ENCODE data around the gene TMEM44.
A peak's percentile ranks its signal among the peaks of the same experiment; 100 is the strongest.

TMEM44 gene

DNA sequence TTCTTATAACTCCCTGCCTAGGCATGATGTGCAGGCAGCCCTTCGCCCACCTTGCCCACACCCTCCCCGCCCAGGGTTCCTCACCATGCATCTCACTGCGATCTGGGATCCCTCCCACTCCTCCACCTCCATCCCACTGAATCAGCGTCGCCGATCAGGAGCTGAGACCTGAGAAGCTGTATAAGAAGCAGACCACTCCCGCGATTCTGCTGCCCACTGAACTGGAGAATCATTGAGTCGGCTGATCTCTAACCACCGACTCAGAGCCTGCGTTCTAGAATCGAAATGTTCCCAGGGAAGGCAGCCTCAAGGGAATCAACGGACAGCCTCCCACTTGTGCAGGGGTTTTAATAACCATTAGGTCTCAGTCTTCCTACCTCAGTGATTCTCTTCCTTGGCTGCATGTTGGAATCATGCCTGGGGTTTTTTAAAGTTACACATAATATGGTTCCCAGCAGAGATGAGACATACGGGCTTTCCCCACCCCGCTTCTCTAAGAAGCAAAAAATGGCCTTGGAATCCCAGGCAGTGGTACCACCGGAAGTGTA, 60.2 kb downstream of the TMEM44 start:
- TF ChIP-seq ZNF8 (CRISPR knock-in tag; IDR thresholded peaks at IDR 0.05) (no peak), BACH2 (CRISPR knock-in tag; IDR thresholded peaks at IDR 0.05; ENCODE audit: borderline replicate concordance) (no peak)
- TF ChIP-seq, protein P1, sequence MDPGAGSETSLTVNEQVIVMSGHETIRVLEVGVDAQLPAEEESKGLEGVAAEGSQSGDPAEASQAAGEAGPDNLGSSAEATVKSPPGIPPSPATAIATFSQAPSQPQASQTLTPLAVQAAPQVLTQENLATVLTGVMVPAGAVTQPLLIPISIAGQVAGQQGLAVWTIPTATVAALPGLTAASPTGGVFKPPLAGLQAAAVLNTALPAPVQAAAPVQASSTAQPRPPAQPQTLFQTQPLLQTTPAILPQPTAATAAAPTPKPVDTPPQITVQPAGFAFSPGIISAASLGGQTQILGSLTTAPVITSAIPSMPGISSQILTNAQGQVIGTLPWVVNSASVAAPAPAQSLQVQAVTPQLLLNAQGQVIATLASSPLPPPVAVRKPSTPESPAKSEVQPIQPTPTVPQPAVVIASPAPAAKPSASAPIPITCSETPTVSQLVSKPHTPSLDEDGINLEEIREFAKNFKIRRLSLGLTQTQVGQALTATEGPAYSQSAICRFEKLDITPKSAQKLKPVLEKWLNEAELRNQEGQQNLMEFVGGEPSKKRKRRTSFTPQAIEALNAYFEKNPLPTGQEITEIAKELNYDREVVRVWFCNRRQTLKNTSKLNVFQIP (CRISPR knock-in tag; IDR thresholded peaks at IDR 0.05; ENCODE audit: borderline replicate concordance, low read depth): no peak
- no peak for ATAC-seq

DNA sequence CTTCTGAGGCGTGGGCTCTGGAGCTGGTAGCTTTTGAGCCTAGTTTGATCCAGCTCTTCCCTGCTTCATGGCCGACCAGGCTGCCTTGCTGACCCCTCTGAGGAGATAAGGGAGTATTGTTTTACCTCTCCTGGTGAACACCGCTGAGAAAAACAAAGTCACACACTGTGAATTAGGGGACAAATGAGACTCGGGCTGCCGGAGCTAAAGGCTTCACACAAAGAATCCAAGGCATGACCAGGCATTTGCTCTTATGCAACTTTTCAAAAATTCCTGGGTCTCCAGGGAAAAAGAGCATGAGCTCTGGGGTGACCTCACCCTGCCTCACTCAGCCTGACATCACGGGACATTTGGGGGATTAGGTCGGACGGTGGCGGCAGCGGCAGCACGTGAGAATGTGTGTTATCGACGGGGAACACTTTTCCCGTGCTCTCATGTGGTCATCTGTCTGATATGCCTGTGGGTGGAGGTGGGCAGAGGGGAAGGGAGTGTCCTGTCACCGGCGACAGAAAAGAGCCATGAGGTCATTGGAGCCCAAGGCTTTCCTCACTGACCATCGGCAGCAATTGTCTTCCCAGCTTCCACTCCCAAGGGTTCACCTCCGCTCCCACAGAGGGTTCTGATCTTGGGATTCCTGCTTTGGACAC, 61.0 kb downstream of the TMEM44 start:
- ATAC-seq: no peak
- TF ChIP-seq, protein P2, sequence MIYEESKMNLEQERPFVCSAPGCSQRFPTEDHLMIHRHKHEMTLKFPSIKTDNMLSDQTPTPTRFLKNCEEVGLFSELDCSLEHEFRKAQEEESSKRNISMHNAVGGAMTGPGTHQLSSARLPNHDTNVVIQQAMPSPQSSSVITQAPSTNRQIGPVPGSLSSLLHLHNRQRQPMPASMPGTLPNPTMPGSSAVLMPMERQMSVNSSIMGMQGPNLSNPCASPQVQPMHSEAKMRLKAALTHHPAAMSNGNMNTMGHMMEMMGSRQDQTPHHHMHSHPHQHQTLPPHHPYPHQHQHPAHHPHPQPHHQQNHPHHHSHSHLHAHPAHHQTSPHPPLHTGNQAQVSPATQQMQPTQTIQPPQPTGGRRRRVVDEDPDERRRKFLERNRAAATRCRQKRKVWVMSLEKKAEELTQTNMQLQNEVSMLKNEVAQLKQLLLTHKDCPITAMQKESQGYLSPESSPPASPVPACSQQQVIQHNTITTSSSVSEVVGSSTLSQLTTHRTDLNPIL (CRISPR knock-in tag; IDR thresholded peaks at IDR 0.05; ENCODE audit: low read depth): peak; percentile 75; the same call in 1 of the 2 replicates
- TF ChIP-seq ZFP3 (CRISPR knock-in tag; IDR thresholded peaks at IDR 0.05) (peak; percentile 70; the same call in 1 of the 2 replicates), ZNF8 (CRISPR knock-in tag; IDR thresholded peaks at IDR 0.05) (no peak), SNAI2 (CRISPR knock-in tag; IDR thresholded peaks at IDR 0.05) (no peak), ZFP30 (CRISPR knock-in tag; IDR thresholded peaks at IDR 0.05) (no peak), PATZ1 (CRISPR knock-in tag; IDR thresholded peaks at IDR 0.05; ENCODE audit: borderline replicate concordance) (no peak), ISL1 (CRISPR knock-in tag; IDR thresholded peaks at IDR 0.05) (peak; percentile 62), BACH2 (CRISPR knock-in tag; IDR thresholded peaks at IDR 0.05; ENCODE audit: borderline replicate concordance) (no peak), TSHZ2 (CRISPR knock-in tag; IDR thresholded peaks at IDR 0.05) (no peak), ZNF565 (CRISPR knock-in tag; conservative IDR thresholded peaks at IDR 0.05; ENCODE audit: low read depth) (no peak), OSR1 (CRISPR knock-in tag; IDR thresholded peaks at IDR 0.05) (no peak)

- TF ChIP-seq ZFP30 (CRISPR knock-in tag; IDR thresholded peaks at IDR 0.05) (no peak), ZNF70 (CRISPR knock-in tag; IDR thresholded peaks at IDR 0.05) (0 out of 2 replicates have a peak, but pooled peaks have one; percentile 27)
- ATAC-seq: no peak
Observed at GRCh38 chr3:194571491-194572142, 61.6 kb downstream of the TMEM44 start.

GRCh38 chr3:194570898-194571297, 62.3 kb downstream of the TMEM44 start:
- no peak for ATAC-seq
- TF ChIP-seq ISL1 (CRISPR knock-in tag; IDR thresholded peaks at IDR 0.05): no peak
- TF ChIP-seq TOX (CRISPR knock-in tag; IDR thresholded peaks at IDR 0.05; ENCODE audit: borderline replicate concordance): no peak
- no peak for TF ChIP-seq PPARA (CRISPR knock-in tag; IDR thresholded peaks at IDR 0.05; ENCODE audit: borderline replicate concordance)
- TF ChIP-seq ESRRG (CRISPR knock-in tag; IDR thresholded peaks at IDR 0.05): no peak
- no peak for TF ChIP-seq SNAI2 (CRISPR knock-in tag; IDR thresholded peaks at IDR 0.05)
- TF ChIP-seq ZNF70 (CRISPR knock-in tag; IDR thresholded peaks at IDR 0.05): no peak
- TF ChIP-seq, protein P1 (CRISPR knock-in tag; IDR thresholded peaks at IDR 0.05; ENCODE audit: borderline replicate concordance, low read depth): no peak
- no peak for TF ChIP-seq PATZ1 (CRISPR knock-in tag; IDR thresholded peaks at IDR 0.05; ENCODE audit: borderline replicate concordance)
- TF ChIP-seq OSR1 (CRISPR knock-in tag; IDR thresholded peaks at IDR 0.05): no peak
- no peak for TF ChIP-seq ZC3H10 (CRISPR knock-in tag; IDR thresholded peaks at IDR 0.05)
- TF ChIP-seq RARB (CRISPR knock-in tag; IDR thresholded peaks at IDR 0.05): no peak
- TF ChIP-seq ZFP3 (CRISPR knock-in tag; IDR thresholded peaks at IDR 0.05): no peak
- TF ChIP-seq ARNTL (CRISPR knock-in tag; IDR thresholded peaks at IDR 0.05; ENCODE audit: borderline replicate concordance, low read depth): no peak
- TF ChIP-seq TCF4 (CRISPR knock-in tag; IDR thresholded peaks at IDR 0.05; ENCODE audit: borderline replicate concordance): no peak
- no peak for TF ChIP-seq ZNF565 (CRISPR knock-in tag; conservative IDR thresholded peaks at IDR 0.05; ENCODE audit: low read depth)
- no peak for TF ChIP-seq ZFP30 (CRISPR knock-in tag; IDR thresholded peaks at IDR 0.05)

Measured in SK-N-SH treated with all-trans-retinoic acid at 6 μM for 48 hours (cell line).